Endothelial cell of umbilical vein (primary cell): ENCODE measurements around the gene ZBTB7C.

Experiments
- CTCF ChIP-seq, 2 donors: IDR thresholded peaks; 1 replicate in 1 of 2; 2 replicates in 1 of 2; pipeline ENCODE4 v1.5.1; 2011; ENCODE audit warnings: low read length in 2 of 2, mild to moderate bottlenecking in 2 of 2, moderate library complexity in 2 of 2, control low read depth in 1 of 2, inconsistent platforms in 1 of 2, low read depth in 1 of 2; ENCODE audit not compliant: insufficient read depth in 1 of 2; ENCODE audit errors: extremely low read depth in 1 of 2
- EZH2 ChIP-seq: IDR thresholded peaks from 2 replicates; pipeline ENCODE4 v1.6.1; 2012; ENCODE audit warnings: borderline replicate concordance, low read depth, mild to moderate bottlenecking, moderate library complexity, low read length, inconsistent platforms; ENCODE audit not compliant: severe bottlenecking
- FOS ChIP-seq: IDR thresholded peaks from 2 replicates; pipeline ENCODE4 v1.6.1; 2011; ENCODE audit warnings: mild to moderate bottlenecking, low read length, moderate library complexity, borderline replicate concordance; ENCODE audit not compliant: insufficient read depth
- JUN ChIP-seq: IDR thresholded peaks from 2 replicates; pipeline ENCODE4 v1.6.1; 2011; ENCODE audit warnings: borderline replicate concordance, low read depth; ENCODE audit not compliant: insufficient read length, insufficient read depth

GRCh38 chr18:47979611-47980200, 429.5 kb downstream of the ZBTB7C start:
- no peak for TF ChIP-seq CTCF (IDR thresholded peaks at IDR 0.05; ENCODE audit: extremely low read depth in 1 of 2, insufficient read depth in 1 of 2, low read depth in 1 of 2, low read length in 2 of 2)
- TF ChIP-seq FOS = no peak
- TF ChIP-seq EZH2 = no peak
- TF ChIP-seq JUN = no peak
